Stimulated activated CD8-positive, alpha-beta memory T cell treated with anti-CD3 and anti-CD28 coated beads, Interleukin-15, amount 100 ng/mL, for 1 hour (primary cell): Measurements from ENCODE around the gene EFS.
"Not testable (repeated sequence)": the region's sequence is repeated elsewhere in the genome, so short reads cannot be mapped to it uniquely, and the experiment has no call there.

Source experiments
- DNase-seq: peaks from one replicate; pipeline ENCODE4 v3.0.0-alpha.2; 2020; ENCODE audit warnings: low read depth

EFS gene

DNA sequence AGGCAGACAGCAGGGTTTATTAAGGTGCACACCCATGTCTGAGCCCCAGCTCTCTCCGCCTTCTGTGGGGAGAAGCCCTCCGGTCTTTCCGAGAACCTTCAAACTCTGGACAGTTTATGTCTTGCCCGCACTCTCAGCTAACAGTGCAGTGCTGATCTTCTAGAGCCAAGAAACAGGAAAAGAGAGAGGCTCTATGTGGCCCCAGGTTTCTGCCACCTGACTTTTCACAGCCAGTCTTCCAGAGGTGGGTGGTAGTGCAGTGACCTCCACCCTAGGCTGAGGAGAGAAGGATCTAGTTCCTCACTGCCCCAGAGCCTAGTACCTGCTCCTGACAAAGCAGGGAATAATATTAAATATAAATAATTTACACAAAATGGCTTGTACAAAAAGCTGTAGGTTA is 8.3 kb downstream of the EFS start:
- no peak for DNase-seq

DNA sequence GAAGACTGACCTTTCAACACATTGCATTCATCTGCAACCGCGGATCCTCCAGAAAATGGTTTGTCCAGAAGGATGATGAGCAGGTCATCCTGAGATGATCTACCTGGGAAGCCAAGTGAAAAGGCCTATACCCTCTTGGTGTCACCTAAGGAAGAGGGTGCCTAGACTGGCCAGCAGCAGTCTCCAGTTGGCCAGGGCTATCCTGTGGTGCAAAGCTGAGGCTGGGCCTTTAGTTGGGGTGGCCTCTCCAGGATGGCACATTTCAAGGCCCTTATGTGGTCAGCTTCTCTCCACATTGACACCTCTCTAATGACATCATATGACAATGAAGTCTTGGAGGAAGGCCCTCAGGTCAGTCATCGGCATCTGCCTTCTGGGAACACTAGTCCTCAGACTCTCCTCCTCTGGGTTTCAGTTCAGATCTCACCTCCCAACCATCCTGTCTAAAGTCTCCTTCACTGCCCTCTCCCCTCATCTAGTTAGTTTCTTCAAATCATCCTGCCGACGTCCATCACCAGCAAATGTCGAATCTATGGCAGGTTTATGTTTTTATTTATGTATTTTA is 9.0 kb downstream of the EFS start:
- DNase-seq = no peak

DNA sequence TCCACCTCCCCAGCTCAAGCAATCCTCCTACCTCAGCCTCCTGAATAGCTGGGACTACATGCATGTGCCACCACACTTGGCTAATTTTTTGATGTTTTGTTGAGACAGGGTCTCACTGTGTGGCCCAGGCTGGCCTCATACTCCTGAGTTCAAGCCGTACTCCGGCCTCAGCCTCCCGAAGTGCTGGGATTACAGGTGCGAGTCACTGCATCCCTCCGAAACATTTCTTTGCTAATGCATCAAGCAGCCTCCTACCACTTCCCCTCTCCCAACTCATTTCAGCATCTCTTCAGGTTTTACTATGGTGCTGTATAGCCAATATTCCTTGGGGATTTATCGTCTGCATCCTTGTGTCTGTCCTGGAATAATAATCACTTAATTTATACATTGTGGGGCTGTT is 10.0 kb downstream of the EFS start:
- no peak for DNase-seq

DNA sequence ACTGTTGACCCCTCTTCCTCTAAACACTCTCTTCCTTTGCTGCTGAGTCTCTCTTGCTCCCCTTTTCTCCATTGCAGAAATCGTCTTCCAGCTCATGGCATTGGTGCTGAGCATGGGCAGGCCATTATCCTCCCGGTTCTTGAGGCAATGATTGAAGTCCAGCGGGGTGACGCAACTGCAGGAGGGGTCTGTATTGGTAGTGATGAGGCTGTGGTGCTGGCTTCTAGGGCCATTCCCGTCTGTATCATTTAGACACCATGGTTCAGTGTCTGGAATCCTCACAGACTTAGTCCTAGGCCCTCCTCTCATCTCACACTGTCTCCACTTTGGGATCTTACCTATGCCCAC is 11.6 kb downstream of the EFS start:
- DNase-seq = no peak

DNA sequence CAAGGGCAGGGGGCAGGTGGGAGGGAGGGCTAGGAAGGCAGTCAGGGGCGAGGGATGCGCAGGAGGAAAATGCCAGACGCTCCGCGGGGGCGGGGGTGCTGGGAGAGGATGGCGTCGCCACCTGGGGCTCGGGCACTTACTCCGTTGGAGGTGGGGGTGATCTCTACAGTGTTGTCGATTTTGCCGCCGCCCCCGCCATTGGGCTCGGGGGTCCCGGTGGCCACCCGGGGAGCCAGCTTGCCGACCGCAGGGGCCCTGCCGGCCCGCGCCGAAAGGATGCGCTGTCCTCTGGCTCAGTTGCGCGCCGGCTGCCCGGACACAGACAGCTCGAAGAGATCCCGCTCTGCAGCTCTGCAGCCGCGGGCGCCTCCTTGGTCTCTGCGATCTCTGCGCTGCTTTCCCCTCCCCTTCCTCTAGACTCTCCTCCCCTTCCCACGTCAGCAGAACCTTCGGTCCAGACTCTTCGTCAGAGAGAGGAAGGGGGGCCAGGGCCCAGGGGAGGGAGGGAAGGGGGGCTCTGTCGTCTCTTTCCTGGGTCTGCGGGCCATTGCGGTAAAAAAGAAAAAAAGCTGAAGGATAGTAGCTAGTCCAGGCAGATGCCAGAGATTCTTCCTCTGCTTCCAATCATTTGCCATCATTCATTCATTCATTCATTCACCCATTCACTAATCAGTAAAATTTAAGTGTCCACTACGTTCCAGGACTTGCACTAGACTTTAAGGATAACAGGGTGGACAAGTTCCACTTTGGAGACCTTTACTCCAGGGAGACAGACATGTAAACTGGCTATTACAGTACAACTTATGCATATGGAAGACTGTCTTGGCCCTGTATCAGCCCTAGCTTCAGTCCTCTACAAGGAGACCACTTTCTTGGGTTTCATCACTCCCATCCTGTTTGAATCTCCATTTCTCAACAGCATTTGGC is 12.2 kb downstream of the EFS start, which contains the start of gene SLC22A17:
Gene SLC22A17, minus strand, starts transcription at position 382 of the 927 bp plus-strand sequence.
- peak; percentile 17 for DNase-seq

DNA sequence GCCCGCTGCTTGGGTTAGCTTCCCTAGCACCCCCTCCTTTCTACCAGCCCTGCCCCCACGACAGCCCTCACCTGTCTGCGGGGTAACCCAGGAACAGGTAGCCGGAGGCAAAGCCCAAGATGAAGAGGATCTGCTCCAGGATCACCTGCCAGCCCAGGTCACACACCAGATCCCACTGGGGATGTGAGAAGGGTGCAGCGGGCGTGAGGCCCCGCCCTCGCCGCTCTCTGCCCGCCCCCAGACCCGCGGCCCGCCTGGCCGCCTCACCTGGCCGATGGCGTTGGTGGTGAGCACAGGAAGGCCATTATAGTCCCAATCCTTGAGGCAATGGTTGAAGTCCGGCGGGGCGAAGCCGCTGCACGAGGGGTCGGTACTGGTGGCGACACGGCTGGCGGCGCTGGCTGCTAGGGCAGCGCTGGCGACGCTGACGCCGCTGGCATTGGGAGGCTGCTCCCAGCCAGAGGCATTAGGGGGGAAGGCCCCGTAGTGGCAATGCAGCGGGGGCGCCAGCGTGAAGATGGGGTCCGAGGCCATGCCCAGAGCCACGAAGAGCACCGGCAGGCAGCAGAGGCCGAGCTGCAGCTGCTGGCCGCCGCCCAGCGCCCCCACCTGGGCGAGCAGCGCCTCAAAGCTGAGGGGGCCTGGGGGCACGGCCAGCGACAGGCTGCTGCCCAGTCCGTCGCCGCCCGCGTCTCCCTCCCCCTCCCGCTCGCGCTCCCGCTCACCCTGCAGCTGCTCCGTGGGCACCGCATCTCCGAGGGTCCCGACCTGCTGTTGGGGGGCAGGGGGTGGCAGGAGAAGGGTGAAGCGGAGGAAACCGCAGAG is 13.1 kb downstream of the EFS start:
- DNase-seq = no peak

DNA sequence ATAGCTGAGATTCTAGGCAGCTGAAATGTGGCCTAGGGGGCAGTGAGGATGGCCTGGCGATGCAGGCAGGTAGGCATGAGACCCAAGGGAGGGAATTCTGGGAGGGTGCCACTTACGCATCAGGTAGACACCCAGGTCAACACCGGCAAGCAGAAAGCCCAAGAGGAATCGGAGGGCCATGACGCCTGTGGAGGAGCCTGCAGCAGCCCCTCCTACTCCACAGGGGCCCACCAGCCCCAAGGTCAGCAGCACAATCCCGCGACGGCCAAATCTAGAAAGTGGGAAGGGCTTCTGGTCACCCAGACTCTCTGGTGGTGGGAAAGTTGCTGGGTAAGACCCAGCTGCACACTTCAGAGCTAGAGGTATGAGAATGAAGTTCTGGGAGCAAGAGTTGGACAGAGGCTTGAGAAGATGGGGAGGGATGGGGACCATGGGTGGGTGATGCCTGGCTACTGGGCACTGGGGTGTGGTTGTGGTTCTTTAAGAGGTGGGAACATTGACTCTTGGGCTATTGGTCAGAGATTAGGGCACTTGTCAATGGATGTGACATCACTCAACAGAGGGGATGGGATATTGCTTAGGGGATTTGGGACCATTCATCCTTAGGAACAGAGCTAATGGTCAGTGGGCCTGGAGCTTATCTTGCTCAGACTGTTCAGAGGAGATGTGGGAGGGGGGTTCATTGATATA is 15.7 kb downstream of the EFS start:
- no peak for DNase-seq

DNA sequence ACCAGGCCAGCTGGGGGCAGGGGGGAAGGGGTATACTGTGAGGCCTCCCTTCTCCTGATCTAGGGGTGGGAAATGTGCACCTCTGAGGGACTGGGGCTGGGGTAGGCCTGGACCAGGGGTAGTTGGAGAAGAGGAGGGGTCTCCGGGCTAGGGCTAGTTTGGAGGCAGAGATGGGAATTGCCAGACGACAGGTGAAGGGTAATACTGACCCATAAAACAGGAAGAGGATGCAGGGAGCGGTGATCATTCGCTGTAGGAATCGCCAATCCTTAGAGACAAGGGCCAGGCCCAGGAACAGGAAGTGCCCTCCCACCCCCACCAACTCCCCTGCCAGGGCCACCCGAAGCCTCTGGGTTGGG is 16.7 kb downstream of the EFS start:
- no peak for DNase-seq

DNA sequence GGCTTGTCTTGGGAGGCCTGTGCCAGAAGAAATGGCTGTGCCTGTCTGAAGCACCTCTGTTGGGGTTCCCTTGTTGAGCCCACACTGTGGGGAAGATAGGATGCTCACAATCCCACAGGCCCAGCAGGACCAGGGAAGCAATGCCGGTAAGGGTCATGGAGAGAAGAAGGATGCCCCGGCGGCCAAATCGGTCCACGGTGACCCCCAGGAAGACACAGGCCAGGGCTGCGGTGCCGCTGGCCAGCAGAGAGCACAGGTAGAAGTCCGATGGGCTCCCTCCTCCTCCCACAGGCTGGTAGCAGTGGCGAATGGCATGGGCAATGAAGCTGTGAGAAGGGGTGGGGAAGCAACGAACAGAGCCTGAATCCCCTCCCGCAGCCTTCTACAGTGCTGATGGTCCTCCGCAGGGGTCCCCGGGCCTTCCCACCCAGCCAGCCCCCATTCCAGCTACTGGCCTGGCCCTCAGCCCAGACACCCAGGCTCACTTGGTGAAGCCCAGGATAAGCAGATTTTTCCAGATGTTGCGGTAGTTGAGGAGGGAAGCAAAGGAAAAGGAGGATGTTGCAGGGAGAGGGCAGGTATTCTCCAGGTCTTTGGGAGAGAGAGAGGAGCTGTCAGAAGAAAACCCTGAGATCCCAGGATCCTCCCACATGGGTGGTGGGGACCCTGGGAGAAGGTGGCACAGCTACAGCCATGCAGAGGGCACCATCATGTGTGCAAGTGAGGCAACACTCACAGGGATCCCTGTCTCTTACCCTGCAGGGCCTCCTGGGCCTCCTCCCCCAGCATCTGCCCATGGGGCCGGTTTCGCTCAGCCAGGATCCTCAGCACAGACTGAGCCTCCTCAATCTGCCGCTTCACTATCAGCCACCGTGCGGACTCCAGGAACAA is 17.3 kb downstream of the EFS start:
- no peak for DNase-seq

DNA sequence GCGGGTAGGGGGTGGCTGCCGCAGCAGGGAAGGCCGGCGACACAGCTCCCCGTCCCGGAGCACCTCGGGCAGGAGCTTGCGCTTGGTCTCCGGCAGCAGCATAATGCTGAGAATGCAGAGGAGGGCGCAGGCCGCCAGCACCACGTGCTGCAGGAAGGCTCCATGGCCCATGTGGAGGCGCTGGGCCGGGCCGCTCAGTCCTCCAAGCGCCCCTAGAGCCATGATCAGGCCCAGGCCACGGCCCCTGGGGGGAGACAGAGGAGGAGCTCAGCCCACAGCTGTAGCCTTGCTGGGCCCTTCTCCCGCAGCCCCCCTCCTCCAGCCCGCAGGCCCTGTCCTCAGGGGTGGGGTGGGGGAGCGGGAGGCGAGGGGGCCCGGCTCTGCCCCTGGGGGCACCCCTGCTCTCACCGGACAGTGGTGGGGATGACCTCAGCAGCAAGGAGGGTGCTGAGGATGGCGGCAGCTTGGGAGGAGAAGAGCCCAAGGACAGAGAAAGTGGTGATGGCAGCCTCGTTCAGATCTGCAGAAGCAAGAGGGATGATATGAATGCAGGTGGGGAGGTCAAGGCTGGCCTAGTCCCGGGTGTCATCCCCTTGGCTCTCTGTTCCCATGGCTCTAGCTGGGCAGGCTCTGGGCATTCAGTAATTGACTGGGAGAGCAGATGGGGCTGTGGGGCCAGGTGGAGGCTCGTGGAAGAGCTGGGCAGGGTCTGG is 18.1 kb downstream of the EFS start:
- no peak for DNase-seq

DNA sequence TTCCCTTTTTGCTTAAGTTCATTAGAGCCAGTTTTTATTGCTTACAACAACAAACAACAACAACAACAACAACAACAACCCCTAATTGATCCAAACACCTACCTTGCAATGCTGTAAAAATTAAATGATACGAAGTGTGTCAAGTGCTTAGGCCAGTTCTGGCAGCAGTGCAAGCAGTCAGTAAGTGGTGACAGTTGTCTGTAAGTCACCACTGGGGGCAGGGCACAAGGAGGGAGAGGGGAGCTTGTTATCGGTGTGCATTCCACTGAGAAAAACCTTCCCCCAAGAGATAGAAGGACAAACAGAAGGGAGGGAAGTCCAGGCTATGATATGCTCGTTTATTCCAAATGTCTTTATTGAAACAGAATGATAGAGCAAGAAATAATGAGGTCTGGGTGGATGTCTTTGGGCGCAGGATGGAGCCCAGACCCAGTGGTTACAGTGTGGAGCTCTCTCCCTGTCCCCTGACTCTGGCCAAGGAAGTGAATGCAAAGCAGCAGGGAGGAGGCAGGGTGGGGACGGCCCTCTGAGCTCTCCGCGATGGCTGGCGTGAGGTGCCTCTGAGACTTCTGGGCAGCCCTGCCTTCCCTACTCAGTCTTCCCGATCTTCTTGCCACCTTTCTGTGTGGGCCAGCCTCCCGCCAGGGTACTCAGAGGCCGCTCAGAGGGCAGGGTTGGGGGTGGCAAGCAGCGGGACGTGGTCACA is 18.8 kb downstream of the EFS start:
- DNase-seq = no peak

DNA sequence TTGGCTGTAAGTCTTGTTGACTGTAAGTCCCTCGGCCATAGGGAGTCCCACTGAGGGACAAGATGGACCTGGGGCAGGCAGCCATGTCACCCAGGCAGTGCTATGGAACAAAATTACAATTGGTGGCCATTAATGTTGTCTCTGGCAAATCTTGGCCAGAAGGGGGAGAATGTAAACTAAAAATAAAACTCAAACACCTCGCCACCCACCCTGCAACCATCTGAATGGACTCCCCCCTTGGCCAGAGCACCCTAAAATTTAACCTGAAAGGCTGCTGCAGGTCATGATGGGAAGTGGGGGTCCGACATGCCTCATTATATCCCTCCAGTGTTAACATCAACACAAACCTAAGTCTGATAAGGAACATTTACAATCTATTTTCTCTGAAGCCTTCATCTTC is 20.5 kb downstream of the EFS start:
- DNase-seq = no peak

DNA sequence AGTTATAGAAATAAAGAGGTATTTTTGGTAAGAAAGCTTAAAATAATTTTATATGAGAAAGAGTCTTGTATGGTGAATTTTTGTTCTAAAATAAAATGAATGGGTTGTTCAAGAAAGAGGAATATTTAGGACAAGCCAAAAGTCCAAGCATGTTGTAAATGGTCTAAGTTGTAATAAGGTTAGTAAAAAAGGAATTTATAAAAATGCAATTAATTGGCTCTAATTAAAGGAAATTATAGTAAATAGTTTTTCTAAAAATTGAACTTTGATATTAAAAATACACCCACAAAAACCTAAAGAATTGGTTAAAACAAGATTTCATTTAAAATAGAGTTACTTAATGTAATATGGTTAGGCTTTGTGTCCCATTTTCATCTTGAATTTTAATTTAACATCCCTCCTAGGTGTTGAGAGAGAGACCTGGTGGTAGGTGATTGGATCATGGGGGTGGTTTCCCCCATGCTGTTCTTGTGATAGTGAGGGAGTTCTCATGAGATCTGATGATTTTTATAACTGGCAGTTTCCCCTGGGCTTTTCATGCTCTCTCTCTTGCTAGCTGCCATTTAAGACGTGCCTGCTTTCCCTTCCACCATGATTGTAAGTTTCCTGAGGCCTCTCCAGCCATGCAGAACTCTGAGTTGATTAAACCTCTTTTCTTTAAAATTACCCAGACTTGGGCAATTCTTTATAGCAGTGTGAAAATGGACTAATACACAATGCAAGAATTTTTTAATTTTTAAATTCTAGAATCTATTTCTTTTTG is 25.3 kb downstream of the EFS start:
- DNase-seq = no peak

DNA sequence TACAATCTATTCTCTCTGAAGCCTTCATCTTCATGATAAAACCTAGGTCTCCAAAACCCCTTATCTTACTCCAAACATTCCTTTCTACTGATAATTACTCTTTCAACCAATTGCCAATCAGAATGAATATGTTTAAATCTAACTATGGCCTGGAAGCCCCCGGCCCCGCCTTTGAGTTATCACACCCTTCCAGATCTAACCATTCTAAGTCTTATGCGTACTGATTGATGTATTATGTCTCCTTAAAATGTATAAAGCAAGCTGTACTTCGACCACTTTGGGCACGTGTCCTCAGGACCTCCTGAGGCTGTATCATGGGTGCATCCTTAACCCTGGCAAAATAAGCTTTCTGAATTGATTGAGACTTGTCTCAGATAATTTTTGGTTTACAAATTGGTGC is 29.3 kb downstream of the EFS start:
- DNase-seq = no peak

DNA sequence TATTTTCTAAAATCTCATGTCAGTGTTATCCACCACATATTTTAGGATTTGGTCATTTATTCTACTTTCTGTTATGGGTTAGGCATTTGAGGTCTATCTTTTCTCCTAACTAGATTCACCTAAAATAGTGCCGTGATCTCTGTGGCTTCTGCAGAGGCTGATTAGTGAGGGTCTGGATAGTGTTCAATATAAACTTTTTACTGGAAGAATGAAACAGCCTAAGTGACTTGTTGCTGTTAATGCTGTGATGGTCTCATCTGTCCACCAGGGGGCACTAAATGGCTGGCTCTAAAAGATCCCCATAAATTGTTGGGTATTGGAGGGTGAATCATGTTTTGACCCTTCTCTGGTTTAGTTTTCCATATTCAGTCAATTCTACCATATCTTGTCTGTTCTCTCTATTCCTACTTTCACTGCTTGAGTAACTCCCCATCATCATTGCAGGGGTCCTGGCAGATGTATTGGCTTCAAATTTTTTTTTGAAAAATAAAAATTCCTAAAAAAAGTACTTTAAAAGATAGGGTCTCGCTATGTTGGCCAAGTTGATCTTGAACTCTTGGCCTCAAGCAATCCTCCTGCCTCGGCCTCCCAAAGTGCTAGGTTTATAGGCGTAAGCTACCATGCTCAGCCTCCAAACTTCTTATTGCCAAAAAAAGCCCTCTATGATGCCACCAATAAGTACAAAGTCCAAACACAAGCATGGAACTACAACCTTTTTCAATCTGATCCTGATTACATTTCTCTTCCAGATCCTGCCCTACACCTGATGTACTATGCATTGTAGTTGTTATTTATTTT is 36.8 kb downstream of the EFS start:
- peak; percentile 42 for DNase-seq

DNA sequence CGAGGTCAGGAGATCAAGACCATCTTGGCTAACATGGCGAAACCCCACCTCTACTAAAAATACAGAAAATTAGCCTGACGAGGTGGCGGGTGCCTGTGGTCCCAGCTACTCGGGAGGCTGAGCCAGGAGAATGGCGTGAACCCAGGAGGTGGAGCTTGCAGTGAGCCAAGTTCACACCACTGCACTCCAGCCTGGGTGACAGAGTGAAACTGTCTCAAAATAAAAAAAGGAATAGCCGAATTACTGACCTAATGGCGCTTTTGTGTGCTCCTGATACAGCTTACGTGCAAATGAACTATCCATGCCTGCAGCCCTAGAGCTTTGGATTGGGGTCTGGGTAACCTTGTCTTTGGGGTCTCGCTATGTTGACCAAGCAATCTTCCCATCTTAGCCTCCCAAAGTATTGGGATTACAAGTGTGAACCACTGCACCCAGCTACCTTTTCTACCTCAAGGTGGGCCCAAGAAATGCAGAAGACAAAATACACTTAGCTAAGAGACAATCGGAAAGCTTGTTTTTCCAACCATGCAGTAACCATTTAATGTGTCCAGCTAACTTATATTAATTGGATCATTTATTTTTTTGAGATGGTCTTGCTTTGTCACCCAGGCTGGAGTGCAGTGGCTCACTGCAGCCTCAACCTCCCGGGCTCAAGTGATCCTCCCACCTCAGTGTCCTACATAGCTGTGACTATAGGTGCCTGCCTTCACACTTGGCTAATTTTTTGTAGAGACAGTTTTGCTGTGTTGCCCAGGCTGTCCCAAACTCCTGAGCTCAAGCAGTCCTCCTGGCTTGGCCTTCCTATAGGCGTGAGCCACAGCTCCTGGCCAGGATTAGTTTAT is 38.3 kb downstream of the EFS start:
- DNase-seq = no peak

DNA sequence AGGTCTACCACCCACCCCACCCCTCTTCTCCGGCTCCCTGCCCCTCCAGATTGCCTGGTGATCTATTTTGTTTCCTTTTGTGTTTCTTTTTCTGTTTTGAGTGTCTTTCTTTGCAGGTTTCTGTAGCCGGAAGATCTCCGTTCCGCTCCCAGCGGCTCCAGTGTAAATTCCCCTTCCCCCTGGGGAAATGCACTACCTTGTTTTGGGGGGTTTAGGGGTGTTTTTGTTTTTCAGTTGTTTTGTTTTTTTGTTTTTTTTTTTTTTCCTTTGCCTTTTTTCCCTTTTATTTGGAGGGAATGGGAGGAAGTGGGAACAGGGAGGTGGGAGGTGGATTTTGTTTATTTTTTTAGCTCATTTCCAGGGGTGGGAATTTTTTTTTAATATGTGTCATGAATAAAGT is 39.2 kb downstream of the EFS start:
- DNase-seq = not testable (repeated sequence)

DNA sequence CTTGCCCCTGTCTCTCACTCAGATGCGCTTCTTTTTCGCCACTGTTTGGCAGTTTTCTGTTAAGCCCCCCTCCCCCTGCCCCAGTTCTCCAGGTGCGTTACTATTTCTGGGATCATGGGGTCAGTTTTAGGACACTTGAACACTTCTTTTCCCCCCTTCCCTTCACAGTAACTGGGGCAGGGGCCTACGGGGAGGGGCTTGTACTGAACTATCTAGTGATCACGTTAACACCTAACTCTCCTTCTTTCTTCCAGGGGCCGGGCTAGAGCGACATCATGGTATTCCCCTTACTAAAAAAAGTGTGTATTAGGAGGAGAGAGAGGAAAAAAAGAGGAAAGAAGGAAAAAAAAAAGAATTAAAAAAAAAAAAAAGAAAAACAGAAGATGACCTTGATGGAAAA is 40.0 kb downstream of the EFS start:
- no peak for DNase-seq
